C4-2B (cell line): ENCODE data around the gene ITGA8.

Experiments used
- H3K27ac ChIP-seq: fragments of 450-650 bp; 2 replicates; pipeline ENCODE4 v1.5.1; 2017
- ZFX ChIP-seq: fragments of 450-650 bp; IDR thresholded peaks from 2 replicates; pipeline ENCODE4 v1.6.1; 2017
- TF ChIP-seq, protein P1 (sequence below): fragments of 450-650 bp; conservative IDR thresholded peaks from 2 replicates; pipeline ENCODE4 v1.5.1; 2017; ENCODE audit warnings: mild to moderate bottlenecking

The ITGA8 gene

GRCh38 chr10:15684768-15685167, 35.0 kb downstream of the ITGA8 start:
- TF ChIP-seq ZFX: no peak
- TF ChIP-seq, protein P1, sequence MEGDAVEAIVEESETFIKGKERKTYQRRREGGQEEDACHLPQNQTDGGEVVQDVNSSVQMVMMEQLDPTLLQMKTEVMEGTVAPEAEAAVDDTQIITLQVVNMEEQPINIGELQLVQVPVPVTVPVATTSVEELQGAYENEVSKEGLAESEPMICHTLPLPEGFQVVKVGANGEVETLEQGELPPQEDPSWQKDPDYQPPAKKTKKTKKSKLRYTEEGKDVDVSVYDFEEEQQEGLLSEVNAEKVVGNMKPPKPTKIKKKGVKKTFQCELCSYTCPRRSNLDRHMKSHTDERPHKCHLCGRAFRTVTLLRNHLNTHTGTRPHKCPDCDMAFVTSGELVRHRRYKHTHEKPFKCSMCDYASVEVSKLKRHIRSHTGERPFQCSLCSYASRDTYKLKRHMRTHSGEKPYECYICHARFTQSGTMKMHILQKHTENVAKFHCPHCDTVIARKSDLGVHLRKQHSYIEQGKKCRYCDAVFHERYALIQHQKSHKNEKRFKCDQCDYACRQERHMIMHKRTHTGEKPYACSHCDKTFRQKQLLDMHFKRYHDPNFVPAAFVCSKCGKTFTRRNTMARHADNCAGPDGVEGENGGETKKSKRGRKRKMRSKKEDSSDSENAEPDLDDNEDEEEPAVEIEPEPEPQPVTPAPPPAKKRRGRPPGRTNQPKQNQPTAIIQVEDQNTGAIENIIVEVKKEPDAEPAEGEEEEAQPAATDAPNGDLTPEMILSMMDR: peak; percentile 20
- H3K27ac ChIP-seq: no peak overlapping the region

DNA sequence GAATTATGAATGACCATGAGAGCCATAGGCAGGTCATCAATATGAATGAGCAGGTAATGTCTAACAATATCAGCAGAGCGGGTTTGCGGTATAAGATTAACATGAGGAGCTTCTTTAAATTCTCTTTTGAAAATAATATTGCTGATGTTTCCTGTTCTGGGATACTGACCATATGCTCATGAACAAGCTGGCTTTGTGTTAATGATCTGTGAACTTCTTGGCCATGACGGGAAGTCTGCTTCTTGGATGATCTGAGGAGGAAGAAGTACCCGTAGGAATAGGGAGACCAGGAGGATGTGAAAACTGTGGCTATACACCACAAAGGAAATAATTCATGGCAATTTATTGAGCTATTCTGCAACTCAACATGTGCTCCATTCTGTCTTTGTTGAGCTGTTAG, 38.6 kb downstream of the ITGA8 start:
- no peak overlapping the region for H3K27ac ChIP-seq
- TF ChIP-seq, protein P1: no peak
- no peak for TF ChIP-seq ZFX

DNA sequence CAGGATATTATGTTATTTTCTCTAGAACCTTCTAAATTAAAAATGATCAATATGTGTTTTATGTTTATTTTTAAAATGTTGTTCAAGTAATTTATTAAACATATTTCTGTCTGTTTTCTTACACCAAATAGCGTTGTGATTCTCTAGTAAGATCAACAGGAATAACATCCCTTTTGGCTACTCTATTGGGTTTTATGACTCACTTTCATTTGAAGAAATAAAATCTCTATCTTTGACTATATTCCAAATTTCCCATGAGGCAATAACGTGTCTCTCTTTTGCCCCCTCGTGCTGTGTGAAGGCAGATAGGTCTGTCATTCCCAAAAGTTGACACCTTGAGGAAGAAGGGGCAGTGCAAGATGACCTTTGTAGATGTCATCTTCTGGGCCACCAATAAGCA, 40.9 kb downstream of the ITGA8 start:
- no peak for TF ChIP-seq ZFX
- TF ChIP-seq, protein P1: no peak

DNA sequence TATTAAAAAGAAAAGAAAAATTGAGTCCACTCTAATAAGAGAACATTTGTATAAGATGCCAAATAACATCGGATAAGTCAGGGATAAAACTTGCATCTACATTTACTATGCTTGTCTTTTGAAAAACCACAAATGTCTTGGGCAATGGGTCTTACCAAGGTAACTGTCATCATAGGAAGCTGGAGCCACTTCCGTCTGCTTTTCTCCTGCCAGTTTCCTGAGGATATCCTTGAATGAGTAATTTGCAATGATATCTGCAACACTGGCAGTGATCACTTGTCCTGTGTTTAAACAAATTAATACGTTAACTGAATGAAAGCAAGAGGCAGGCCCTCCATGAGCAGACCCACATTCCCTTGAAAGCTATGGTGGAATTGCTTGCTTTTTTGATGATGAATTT, 47.3 kb downstream of the ITGA8 start:
- TF ChIP-seq, protein P1: no peak
- no peak for TF ChIP-seq ZFX
- no peak overlapping the region for H3K27ac ChIP-seq

More for the DNA sequence above, 40.9 kb downstream of the ITGA8 start:
- no peak overlapping the region for H3K27ac ChIP-seq

GRCh38 chr10:15670880-15671279, 48.8 kb downstream of the ITGA8 start:
- TF ChIP-seq, protein P1: no peak
- no peak for TF ChIP-seq ZFX
- no peak overlapping the region for H3K27ac ChIP-seq

GRCh38 chr10:15661574-15661973, 58.1 kb downstream of the ITGA8 start:
- no peak overlapping the region for H3K27ac ChIP-seq
- TF ChIP-seq ZFX: no peak
- TF ChIP-seq, protein P1: no peak

DNA sequence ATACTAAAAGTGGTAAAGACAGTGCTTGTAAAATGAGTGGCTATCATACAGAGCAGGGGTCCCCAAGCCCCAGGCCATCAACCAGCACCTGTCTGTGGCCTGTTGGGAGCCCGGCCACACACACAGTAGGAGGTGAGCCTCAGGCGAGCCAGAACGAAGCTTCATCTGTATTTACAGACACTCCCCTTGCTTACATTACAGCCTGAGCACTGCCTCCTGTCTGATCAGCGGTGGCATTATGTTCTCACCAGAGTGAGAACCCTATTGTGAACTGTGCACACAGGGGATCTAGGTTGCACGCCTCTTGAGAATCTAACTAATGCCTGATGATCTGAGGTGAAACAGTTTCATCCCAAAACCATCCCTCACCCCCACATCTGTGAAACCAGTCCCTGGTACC, 58.7 kb downstream of the ITGA8 start:
- TF ChIP-seq, protein P1: peak; percentile 8; the same call in 1 of the 2 replicates
- no peak for TF ChIP-seq ZFX
- no peak overlapping the region for H3K27ac ChIP-seq
